Measurements from ENCODE around the gene CDKN1A.

DNA sequence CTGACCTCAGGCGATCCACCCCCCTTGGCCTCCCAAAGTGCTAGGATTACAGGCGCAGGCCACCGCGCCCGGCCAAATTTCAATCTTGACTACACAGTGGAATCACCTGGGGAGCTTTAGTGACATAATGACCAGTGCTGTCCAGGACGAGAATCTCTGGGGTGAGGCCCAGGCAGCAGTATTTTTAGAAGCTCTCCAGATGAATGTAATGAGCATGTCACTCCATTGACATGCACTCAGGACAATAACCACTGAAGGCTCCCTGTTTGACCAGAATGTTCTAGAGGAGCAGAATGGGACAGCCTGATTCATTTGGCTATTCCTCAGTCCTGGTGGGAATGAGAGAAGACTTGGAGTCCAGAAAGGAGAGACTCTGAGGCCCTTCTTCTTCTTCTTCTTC is 45.1 kb upstream of the CDKN1A start:
- TF ChIP-seq, protein P1, sequence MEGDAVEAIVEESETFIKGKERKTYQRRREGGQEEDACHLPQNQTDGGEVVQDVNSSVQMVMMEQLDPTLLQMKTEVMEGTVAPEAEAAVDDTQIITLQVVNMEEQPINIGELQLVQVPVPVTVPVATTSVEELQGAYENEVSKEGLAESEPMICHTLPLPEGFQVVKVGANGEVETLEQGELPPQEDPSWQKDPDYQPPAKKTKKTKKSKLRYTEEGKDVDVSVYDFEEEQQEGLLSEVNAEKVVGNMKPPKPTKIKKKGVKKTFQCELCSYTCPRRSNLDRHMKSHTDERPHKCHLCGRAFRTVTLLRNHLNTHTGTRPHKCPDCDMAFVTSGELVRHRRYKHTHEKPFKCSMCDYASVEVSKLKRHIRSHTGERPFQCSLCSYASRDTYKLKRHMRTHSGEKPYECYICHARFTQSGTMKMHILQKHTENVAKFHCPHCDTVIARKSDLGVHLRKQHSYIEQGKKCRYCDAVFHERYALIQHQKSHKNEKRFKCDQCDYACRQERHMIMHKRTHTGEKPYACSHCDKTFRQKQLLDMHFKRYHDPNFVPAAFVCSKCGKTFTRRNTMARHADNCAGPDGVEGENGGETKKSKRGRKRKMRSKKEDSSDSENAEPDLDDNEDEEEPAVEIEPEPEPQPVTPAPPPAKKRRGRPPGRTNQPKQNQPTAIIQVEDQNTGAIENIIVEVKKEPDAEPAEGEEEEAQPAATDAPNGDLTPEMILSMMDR (IDR thresholded peaks at IDR 0.05 in 2 of 3, conservative IDR thresholded peaks at IDR 0.05 in 1 of 3; ENCODE audit: control insufficient read depth in 2 of 3, extremely low read depth in 1 of 3, insufficient read depth in 1 of 3, low read depth in 3 of 3, low read length in 3 of 3), result no peak
- TF ChIP-seq HCFC1 (IDR thresholded peaks at IDR 0.05; ENCODE audit: low read length), result no peak
- TF ChIP-seq, protein P2, sequence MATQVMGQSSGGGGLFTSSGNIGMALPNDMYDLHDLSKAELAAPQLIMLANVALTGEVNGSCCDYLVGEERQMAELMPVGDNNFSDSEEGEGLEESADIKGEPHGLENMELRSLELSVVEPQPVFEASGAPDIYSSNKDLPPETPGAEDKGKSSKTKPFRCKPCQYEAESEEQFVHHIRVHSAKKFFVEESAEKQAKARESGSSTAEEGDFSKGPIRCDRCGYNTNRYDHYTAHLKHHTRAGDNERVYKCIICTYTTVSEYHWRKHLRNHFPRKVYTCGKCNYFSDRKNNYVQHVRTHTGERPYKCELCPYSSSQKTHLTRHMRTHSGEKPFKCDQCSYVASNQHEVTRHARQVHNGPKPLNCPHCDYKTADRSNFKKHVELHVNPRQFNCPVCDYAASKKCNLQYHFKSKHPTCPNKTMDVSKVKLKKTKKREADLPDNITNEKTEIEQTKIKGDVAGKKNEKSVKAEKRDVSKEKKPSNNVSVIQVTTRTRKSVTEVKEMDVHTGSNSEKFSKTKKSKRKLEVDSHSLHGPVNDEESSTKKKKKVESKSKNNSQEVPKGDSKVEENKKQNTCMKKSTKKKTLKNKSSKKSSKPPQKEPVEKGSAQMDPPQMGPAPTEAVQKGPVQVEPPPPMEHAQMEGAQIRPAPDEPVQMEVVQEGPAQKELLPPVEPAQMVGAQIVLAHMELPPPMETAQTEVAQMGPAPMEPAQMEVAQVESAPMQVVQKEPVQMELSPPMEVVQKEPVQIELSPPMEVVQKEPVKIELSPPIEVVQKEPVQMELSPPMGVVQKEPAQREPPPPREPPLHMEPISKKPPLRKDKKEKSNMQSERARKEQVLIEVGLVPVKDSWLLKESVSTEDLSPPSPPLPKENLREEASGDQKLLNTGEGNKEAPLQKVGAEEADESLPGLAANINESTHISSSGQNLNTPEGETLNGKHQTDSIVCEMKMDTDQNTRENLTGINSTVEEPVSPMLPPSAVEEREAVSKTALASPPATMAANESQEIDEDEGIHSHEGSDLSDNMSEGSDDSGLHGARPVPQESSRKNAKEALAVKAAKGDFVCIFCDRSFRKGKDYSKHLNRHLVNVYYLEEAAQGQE (IDR thresholded peaks at IDR 0.05; ENCODE audit: low read depth, low read length), result no peak
